Measurements from ENCODE around the gene RALY. TPM values are rescaled to one million over a fixed set of nuclear protein-coding genes. Genes with fewer than 3 reads are reported as not detected.
A peak's percentile ranks its signal among the peaks of the same experiment; 100 is the strongest.

Gene RALY
- total and polyA plus RNA-seq, 2 donors (not counting 3 experiments of a cell fraction or from before 2014, with no cell fraction given): 142 to 146 TPM

DNA sequence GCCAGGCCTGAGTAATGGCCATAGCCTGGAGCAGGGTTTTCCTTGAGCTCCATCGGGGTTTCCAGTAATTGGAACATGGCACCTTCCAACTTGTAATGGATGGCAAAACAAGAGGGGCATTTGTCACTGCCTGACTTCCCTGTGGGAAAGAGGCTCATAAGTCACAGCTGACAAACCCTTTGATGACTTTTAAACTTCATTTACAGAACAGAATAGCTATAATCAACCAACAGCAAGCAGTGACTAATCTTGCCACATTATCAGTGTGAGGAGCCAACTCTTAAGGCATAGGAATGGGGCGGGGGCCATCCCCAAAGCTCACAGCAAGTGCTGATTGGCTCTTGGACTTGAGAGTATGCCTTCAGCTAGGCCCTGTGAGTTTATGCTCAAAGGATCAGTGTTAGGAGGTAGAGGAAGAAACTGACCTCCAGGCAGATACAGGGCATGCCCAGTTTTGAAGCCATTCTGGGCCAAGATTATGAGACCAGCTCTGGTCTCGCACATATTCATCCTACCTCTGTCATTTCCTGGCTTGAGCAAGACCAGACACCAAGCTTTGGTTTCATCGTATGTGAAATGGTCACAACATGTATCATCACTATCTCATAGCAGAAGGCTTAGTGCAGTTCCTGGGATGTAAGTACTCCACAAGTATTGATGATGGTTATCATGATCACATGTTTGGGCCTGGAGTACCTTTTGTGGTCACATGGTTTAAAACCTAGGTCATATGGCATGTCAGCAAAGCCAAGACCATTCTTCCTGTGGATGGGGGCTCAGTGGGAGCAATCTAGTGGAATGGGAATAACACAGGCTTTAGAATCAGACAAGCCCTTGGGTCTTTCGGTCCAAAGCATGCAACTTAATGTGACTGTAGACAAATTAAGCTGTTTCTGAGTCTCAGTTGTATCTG, 69.1 kb downstream of the RALY start:
- Histone ChIP-seq H3K36me3 (ENCODE audit: control insufficient read depth in 2 of 2, extremely low read depth in 1 of 2, insufficient read depth in 2 of 2, low read length in 2 of 2) (no peaks in the 10 kb centered on the region), H3K9me1 (replicated peaks; ENCODE audit: control insufficient read depth, extremely low read depth, insufficient read depth, low read length) (no peaks in the 10 kb centered on the region), H3K9me3 (replicated peaks; ENCODE audit: control insufficient read depth, insufficient read depth, low read length) (no peaks in the 10 kb centered on the region), H4K20me1 (replicated peaks; ENCODE audit: control insufficient read depth, extremely low read depth, insufficient read depth, low read length) (peaks cover 7% of the 10 kb centered on the region), H3K27ac (ENCODE audit: insufficient read depth, low read depth, low read length) (no peak overlapping the region), H3K4me1 (ENCODE audit: control insufficient read depth, extremely low read depth, insufficient read depth, low read length) (no peaks in the 10 kb centered on the region), H3K4me2 (ENCODE audit: insufficient read depth, low read length) (no peak overlapping the region), H3K27me3 (ENCODE audit: control insufficient read depth in 2 of 2, insufficient read depth in 2 of 2, low read length in 2 of 2) (no peaks in the 10 kb centered on the region), H2AFZ (ENCODE audit: low read depth, low read length) (no peak overlapping the region), H3K79me2 (ENCODE audit: control insufficient read depth, insufficient read depth, low read length) (peaks cover 59% of the 10 kb centered on the region), H3K9ac (replicated peaks; ENCODE audit: extremely low read depth, insufficient read depth, low read length) (no peak overlapping the region), H3K4me3 (replicated peaks in 1 of 3; ENCODE audit: insufficient read depth in 1 of 3, low read depth in 1 of 3, low read length in 3 of 3) (no peak overlapping the region)
- ChIA-PET POLR2A (no interaction called here), CTCF (interaction anchor here (1.1 to 1.8 kb wide), 2 partner anchors 40 to 200 kb away, joined by 3 to 7 read pairs; no protein-coding TSS in a partner anchor)
- DNase-seq (ENCODE audit: low read depth, low spot score): no peak
- FAIRE-seq: peak; percentile 8
- dilution Hi-C loops (cut with MboI; ENCODE audit: extremely low pct_ligation_motif_present, low sequenced_read_pairs) (no loop called here), intact Hi-C loops (cut with micrococcal nuclease) (no loop called here)
- TF ChIP-seq JUN (IDR thresholded peaks at IDR 0.05; ENCODE audit: borderline replicate concordance, insufficient read depth, insufficient read length, low read depth) (no peak), FOS (IDR thresholded peaks at IDR 0.05; ENCODE audit: borderline replicate concordance, insufficient read depth, low read length) (no peak), EZH2 (IDR thresholded peaks at IDR 0.05; ENCODE audit: borderline replicate concordance, low read depth, low read length, severe bottlenecking) (no peak), MYC (IDR thresholded peaks at IDR 0.05; ENCODE audit: low read depth, low read length) (no peak), POLR2A (IDR thresholded peaks at IDR 0.05; ENCODE audit: low read depth, low read length) (no peak), POLR2AphosphoS5 (IDR thresholded peaks at IDR 0.05; ENCODE audit: insufficient read depth, low read depth, low read length) (no peak), MAX (IDR thresholded peaks at IDR 0.05; ENCODE audit: insufficient read depth, insufficient read length) (no peak), GATA2 (IDR thresholded peaks at IDR 0.05; ENCODE audit: insufficient read depth, insufficient read length, low read depth, low read length) (no peak), CTCF (IDR thresholded peaks at IDR 0.05; ENCODE audit: extremely low read depth in 1 of 2, insufficient read depth in 1 of 2, low read depth in 1 of 2, low read length in 2 of 2) (no peak)
- no TSS peak for BruUV-seq (replicated peaks)

Measured in endothelial cell of umbilical vein (primary cell).